HepG2 (cell line): Measurements from ENCODE around the gene SLC13A3. TPM values are rescaled to one million over a fixed set of nuclear protein-coding genes. Genes with fewer than 3 reads are reported as not detected.

Experiments
- ARNT2 ChIP-seq: sonication (generic); formaldehyde crosslinking; IDR thresholded peaks from 2 replicates; pipeline ENCODE4 v1.8.0; 2022; ENCODE audit warnings: mild to moderate bottlenecking, low read depth, missing genetic modification reagents, moderate library complexity
- BRD4 ChIP-seq: sonication (generic); formaldehyde crosslinking; IDR thresholded peaks from 2 replicates; pipeline ENCODE4 v1.4.0; 2020; ENCODE audit warnings: missing genetic modification reagents
- ELF4 ChIP-seq: sonication (generic); formaldehyde crosslinking; IDR thresholded peaks from 2 replicates; pipeline ENCODE4 v1.5.0; 2020; ENCODE audit warnings: missing genetic modification reagents, mild to moderate bottlenecking, moderate library complexity, borderline replicate concordance
- GTF2F1 ChIP-seq: fragments of 150-350 bp; IDR thresholded peaks from 2 replicates; pipeline ENCODE4 v1.6.1; 2014; ENCODE audit warnings: low read length
- HDAC1 ChIP-seq: sonication (generic); formaldehyde crosslinking; IDR thresholded peaks from 2 replicates; pipeline ENCODE4 v1.5.1; 2020; ENCODE audit warnings: mild to moderate bottlenecking, missing genetic modification reagents
- HIVEP1 ChIP-seq: sonication (generic); formaldehyde crosslinking; IDR thresholded peaks from 2 replicates; pipeline ENCODE4 v1.4.0; 2020; ENCODE audit warnings: mild to moderate bottlenecking, missing genetic modification reagents
- MED8 ChIP-seq: sonication (generic); formaldehyde crosslinking; IDR thresholded peaks from 2 replicates; pipeline ENCODE4 v1.8.1; 2023; ENCODE audit warnings: mild to moderate bottlenecking, missing genetic modification reagents; ENCODE audit not compliant: insufficient replicate concordance
- NAIF1 ChIP-seq: sonication (generic); formaldehyde crosslinking; IDR thresholded peaks from 2 replicates; pipeline ENCODE4 v1.5.0; 2020; ENCODE audit warnings: mild to moderate bottlenecking, missing genetic modification reagents, borderline replicate concordance
- SP4 ChIP-seq: sonication (generic); formaldehyde crosslinking; IDR thresholded peaks from 2 replicates; pipeline ENCODE4 v1.8.1; 2023; ENCODE audit warnings: mild to moderate bottlenecking, missing genetic modification reagents
- TGIF2 ChIP-seq: IDR thresholded peaks from 2 replicates; pipeline ENCODE4 v1.6.1; 2016; ENCODE audit warnings: control low read depth, missing compliant biosample characterization
- ZNF12 ChIP-seq: sonication (generic); formaldehyde crosslinking; IDR thresholded peaks from 2 replicates; pipeline ENCODE4 v1.5.0; 2020; ENCODE audit warnings: missing genetic modification reagents
- ZNF30 ChIP-seq: sonication (generic); formaldehyde crosslinking; IDR thresholded peaks from 2 replicates; pipeline ENCODE4 v1.5.0; 2020; ENCODE audit warnings: mild to moderate bottlenecking, missing genetic modification reagents
- ZNF44 ChIP-seq: sonication (generic); formaldehyde crosslinking; IDR thresholded peaks from 2 replicates; pipeline ENCODE4 v1.5.1; 2020; ENCODE audit warnings: mild to moderate bottlenecking, missing genetic modification reagents
- polyA plus RNA-seq, 8 experiments: library from polyadenylated mRNA; depleted of rRNA in 3 of 8; stranded (reverse) in 7 of 8; unstranded in 1 of 8; fragments of >200 nt; fragmentation: Illumina TruSeq in 4 of 8; extraction: Trizol in 4 of 8; gene quantifications; 2 replicates each; pipeline versions ENCODE4 v1.2.1 to v1.2.3, GENCODE V29; 2011 to 2016; ENCODE audit warnings: low read depth in 4 of 8, missing spikeins in 1 of 8, mixed read lengths in 1 of 8; ENCODE audit not compliant: insufficient read depth in 1 of 8
- total RNA-seq, 5 experiments: library from RNA; depleted of rRNA; stranded (reverse); fragments of >200 nt; fragmentation: Illumina TruSeq; extraction: Trizol; gene quantifications; 2 replicates each; pipeline ENCODE4 v1.2.3, GENCODE V29; 2016; ENCODE audit warnings: low read depth in 1 of 5
- TF ChIP-seq, protein P1 (sequence below): sonication (generic); formaldehyde crosslinking; IDR thresholded peaks from 2 replicates; pipeline ENCODE4 v1.5.1; 2020; ENCODE audit warnings: missing genetic modification reagents, mild to moderate bottlenecking, borderline replicate concordance
- TF ChIP-seq, protein P2 (sequence below): sonication (generic); formaldehyde crosslinking; IDR thresholded peaks from 2 replicates; pipeline ENCODE4 v1.4.0; 2020; ENCODE audit warnings: missing genetic modification reagents, mild to moderate bottlenecking, borderline replicate concordance
- TF ChIP-seq, protein P3 (sequence below): IDR thresholded peaks from 2 replicates; pipeline ENCODE4 v1.6.1; 2018; ENCODE audit warnings: missing genetic modification reagents

SLC13A3 gene
- total and polyA plus RNA-seq, 2 of the 13 experiments (the other 11 are each of a cell fraction or from before 2014, with no cell fraction given) = 66.5 to 76.0 TPM

DNA sequence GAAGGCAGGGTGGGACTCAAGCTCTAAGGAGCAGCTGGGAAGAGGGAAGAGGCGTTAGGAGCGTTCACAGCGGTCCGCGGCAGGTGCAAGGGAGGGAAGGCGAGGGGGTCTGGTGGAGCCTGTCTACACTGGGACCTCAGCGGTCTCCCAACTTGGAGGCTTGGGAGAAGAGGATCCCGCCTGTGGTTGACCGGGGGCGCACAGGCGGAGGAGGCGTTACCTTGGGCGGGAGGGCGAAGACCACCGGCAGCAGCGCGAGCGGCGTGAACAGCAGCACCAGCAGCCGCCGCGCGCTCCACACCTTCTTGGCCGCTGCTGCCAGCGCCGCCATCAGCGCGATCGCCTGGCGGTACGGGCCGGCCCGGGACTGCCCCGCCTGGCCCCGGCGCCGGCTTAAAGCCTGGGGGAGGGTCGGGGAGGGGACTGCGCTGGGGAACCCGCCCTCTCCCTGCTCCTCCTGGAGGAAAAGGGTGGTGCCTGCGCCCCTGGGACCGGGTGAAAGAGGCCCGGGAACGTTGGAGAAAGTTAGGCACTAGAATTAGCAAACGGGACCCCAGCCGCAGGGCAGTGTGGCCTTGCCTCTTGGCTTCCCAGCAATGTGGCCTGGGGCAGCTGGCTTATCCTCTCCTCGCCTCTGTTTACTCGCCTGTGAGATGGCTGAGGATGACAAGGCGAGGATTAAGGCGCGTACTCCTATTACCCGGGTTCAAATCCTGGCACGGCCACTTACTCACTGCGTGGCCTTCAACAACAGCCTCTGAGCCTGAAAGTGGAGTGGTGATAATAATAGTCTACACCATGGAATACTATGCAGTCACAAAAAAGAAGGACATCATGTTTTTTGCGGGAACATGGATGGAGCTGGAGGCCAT, at the start of gene SLC13A3 (continued):
- peak; percentile 66; the same call in 1 of the 2 replicates for TF ChIP-seq ELF4 (CRISPR knock-in tag)
- peak; percentile 57; the same call in 1 of the 2 replicates for TF ChIP-seq SP4 (CRISPR knock-in tag)
- TF ChIP-seq TGIF2 (CRISPR knock-in tag) = peak; percentile 37; the same call in 1 of the 2 replicates
- peak; percentile 82 for TF ChIP-seq MED8 (CRISPR knock-in tag)
- no peak; the same call in 1 of the 2 replicates for TF ChIP-seq NAIF1
- TF ChIP-seq BRD4 (CRISPR knock-in tag) = peak; percentile 93
- 0 out of 2 replicates have a peak, but pooled peaks have one; percentile 35 for TF ChIP-seq GTF2F1
- TF ChIP-seq, protein P1, sequence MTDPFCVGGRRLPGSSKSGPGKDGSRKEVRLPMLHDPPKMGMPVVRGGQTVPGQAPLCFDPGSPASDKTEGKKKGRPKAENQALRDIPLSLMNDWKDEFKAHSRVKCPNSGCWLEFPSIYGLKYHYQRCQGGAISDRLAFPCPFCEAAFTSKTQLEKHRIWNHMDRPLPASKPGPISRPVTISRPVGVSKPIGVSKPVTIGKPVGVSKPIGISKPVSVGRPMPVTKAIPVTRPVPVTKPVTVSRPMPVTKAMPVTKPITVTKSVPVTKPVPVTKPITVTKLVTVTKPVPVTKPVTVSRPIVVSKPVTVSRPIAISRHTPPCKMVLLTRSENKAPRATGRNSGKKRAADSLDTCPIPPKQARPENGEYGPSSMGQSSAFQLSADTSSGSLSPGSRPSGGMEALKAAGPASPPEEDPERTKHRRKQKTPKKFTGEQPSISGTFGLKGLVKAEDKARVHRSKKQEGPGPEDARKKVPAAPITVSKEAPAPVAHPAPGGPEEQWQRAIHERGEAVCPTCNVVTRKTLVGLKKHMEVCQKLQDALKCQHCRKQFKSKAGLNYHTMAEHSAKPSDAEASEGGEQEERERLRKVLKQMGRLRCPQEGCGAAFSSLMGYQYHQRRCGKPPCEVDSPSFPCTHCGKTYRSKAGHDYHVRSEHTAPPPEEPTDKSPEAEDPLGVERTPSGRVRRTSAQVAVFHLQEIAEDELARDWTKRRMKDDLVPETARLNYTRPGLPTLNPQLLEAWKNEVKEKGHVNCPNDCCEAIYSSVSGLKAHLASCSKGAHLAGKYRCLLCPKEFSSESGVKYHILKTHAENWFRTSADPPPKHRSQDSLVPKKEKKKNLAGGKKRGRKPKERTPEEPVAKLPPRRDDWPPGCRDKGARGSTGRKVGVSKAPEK (CRISPR knock-in tag) = no peak
- 0 out of 2 replicates have a peak, but pooled peaks have one; percentile 40 for TF ChIP-seq ZNF30
- peak; percentile 40 for TF ChIP-seq HIVEP1 (CRISPR knock-in tag)
- peak; percentile 8; the same call in 1 of the 2 replicates for TF ChIP-seq ZNF12
- peak; percentile 77 for TF ChIP-seq HDAC1 (CRISPR knock-in tag)
- TF ChIP-seq ZNF44 (CRISPR knock-in tag) = 0 out of 2 replicates have a peak, but pooled peaks have one; percentile 50
- TF ChIP-seq ARNT2 (CRISPR knock-in tag) = peak; percentile 92
- TF ChIP-seq, protein P2, sequence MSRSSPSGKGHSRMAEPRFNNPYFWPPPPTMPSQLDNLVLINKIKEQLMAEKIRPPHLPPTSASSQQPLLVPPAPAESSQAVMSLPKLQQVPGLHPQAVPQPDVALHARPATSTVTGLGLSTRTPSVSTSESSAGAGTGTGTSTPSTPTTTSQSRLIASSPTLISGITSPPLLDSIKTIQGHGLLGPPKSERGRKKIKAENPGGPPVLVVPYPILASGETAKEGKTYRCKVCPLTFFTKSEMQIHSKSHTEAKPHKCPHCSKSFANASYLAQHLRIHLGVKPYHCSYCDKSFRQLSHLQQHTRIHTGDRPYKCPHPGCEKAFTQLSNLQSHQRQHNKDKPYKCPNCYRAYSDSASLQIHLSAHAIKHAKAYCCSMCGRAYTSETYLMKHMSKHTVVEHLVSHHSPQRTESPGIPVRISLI = peak; percentile 9; the same call in 1 of the 2 replicates
- TF ChIP-seq, protein P3, sequence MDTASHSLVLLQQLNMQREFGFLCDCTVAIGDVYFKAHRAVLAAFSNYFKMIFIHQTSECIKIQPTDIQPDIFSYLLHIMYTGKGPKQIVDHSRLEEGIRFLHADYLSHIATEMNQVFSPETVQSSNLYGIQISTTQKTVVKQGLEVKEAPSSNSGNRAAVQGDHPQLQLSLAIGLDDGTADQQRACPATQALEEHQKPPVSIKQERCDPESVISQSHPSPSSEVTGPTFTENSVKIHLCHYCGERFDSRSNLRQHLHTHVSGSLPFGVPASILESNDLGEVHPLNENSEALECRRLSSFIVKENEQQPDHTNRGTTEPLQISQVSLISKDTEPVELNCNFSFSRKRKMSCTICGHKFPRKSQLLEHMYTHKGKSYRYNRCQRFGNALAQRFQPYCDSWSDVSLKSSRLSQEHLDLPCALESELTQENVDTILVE (CRISPR knock-in tag) = peak; percentile 73; the same call in 1 of the 2 replicates
